ENCODE results near the gene GLI1.
"Not testable (repeated sequence)": the region's sequence is repeated elsewhere in the genome, so short reads cannot be mapped to it uniquely, and the experiment has no call there.

DNA sequence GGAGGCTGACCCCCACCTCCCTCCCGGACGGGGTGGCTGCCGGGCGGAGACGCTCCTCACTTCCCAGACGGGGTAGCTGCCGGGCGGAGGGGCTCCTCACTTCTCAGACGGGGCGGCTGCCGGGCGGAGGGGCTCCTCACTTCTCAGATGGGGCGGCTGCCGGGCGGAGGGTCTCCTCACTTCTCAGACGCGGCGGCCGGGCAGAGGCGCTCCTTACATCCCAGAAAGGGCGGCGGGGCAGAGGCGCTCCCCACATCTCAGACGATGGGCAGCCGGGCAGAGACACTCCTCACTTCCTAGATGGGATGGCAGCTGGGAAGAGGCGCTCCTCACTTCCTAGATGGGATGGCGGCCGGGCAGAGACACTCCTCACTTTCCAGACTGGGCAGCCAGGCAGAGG is 48.2 kb downstream of the GLI1 start:
- TF ChIP-seq, protein P1, sequence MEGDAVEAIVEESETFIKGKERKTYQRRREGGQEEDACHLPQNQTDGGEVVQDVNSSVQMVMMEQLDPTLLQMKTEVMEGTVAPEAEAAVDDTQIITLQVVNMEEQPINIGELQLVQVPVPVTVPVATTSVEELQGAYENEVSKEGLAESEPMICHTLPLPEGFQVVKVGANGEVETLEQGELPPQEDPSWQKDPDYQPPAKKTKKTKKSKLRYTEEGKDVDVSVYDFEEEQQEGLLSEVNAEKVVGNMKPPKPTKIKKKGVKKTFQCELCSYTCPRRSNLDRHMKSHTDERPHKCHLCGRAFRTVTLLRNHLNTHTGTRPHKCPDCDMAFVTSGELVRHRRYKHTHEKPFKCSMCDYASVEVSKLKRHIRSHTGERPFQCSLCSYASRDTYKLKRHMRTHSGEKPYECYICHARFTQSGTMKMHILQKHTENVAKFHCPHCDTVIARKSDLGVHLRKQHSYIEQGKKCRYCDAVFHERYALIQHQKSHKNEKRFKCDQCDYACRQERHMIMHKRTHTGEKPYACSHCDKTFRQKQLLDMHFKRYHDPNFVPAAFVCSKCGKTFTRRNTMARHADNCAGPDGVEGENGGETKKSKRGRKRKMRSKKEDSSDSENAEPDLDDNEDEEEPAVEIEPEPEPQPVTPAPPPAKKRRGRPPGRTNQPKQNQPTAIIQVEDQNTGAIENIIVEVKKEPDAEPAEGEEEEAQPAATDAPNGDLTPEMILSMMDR (optimal IDR thresholded peaks at IDR 0.05 in 1 of 3, IDR thresholded peaks at IDR 0.05 in 1 of 3, conservative IDR thresholded peaks at IDR 0.05 in 1 of 3; ENCODE audit: extremely low read depth in 1 of 3, insufficient read depth in 2 of 3, low read length in 3 of 3), result not testable (repeated sequence)
- not testable (repeated sequence) for TF ChIP-seq EZH2 (IDR thresholded peaks at IDR 0.05; ENCODE audit: low read length)
